ENCODE data around the gene TAMM41. TPM values are rescaled to one million over a fixed set of nuclear protein-coding genes. Genes with fewer than 3 reads are reported as not detected.
"Not testable (repeated sequence)": the region's sequence is repeated elsewhere in the genome, so short reads cannot be mapped to it uniquely, and the experiment has no call there.

The TAMM41 gene
- total and polyA plus RNA-seq, 4 donors = 3.0 to 8.7 (median 5.0) TPM

DNA sequence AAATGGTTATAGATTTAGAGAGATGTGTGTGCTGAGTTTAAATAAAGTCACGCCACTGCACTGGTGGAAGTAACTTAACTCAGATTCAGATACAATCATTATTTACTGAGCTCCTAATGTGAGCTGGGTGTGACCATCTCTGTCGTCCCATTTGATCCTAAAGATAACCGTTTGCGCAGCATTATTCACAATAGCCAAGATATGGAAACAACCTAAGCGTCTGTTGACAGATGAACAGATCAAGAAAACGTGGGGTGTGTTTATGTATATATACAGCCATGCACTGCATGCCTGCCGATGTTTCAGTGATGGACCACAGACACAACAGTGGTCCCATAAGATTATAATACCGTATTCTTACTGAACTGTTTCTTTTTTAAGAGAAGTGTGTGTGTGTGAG lies 71.2 kb downstream of the TAMM41 start:
- DNase-seq (ENCODE audit: low spot score) = no peak
- Histone ChIP-seq H3K9me3 (ENCODE audit: control insufficient read depth in 4 of 4, low read length in 3 of 4) (no peaks in the 10 kb centered on the region), H3K4me1 (ENCODE audit: control insufficient read depth in 4 of 4, insufficient read depth in 4 of 4, low read length in 3 of 4) (peaks cover 0 to 4% (median 2%) of the 10 kb centered on the region in 4 donors), H3K9ac (ENCODE audit: low read depth in 1 of 2, low read length in 2 of 2) (no peak overlapping the region), H3K27ac (ENCODE audit: low read depth in 1 of 2, low read length in 2 of 2) (no peak overlapping the region), H3K27me3 (ENCODE audit: control insufficient read depth in 4 of 4, insufficient read depth in 4 of 4, low read length in 3 of 4) (no peaks in the 10 kb centered on the region), H3K4me3 (ENCODE audit: low read depth in 1 of 3, low read length in 3 of 3) (no peak overlapping the region), H3K36me3 (ENCODE audit: control insufficient read depth in 4 of 4, insufficient read depth in 3 of 4, low read depth in 1 of 4, low read length in 3 of 4) (no peaks in the 10 kb centered on the region)
- TF ChIP-seq, protein P1, sequence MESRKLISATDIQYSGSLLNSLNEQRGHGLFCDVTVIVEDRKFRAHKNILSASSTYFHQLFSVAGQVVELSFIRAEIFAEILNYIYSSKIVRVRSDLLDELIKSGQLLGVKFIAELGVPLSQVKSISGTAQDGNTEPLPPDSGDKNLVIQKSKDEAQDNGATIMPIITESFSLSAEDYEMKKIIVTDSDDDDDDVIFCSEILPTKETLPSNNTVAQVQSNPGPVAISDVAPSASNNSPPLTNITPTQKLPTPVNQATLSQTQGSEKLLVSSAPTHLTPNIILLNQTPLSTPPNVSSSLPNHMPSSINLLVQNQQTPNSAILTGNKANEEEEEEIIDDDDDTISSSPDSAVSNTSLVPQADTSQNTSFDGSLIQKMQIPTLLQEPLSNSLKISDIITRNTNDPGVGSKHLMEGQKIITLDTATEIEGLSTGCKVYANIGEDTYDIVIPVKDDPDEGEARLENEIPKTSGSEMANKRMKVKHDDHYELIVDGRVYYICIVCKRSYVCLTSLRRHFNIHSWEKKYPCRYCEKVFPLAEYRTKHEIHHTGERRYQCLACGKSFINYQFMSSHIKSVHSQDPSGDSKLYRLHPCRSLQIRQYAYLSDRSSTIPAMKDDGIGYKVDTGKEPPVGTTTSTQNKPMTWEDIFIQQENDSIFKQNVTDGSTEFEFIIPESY (IDR thresholded peaks at IDR 0.05) = no peak
- TF ChIP-seq RXRA (IDR thresholded peaks at IDR 0.05) (no peak), GABPA (IDR thresholded peaks at IDR 0.05 in 1 of 2, conservative IDR thresholded peaks at IDR 0.05 in 1 of 2) (no peak), EGR1 (IDR thresholded peaks at IDR 0.05; ENCODE audit: low read depth in 2 of 2) (no peak), HNF4G (IDR thresholded peaks at IDR 0.05) (no peak), RAD21 (IDR thresholded peaks at IDR 0.05) (no peak), TAF1 (conservative IDR thresholded peaks at IDR 0.05) (no peak), YY1 (IDR thresholded peaks at IDR 0.05) (no peak)
- TF ChIP-seq, protein P2, sequence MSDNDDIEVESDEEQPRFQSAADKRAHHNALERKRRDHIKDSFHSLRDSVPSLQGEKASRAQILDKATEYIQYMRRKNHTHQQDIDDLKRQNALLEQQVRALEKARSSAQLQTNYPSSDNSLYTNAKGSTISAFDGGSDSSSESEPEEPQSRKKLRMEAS (IDR thresholded peaks at IDR 0.05) = no peak
- TF ChIP-seq, protein P3, sequence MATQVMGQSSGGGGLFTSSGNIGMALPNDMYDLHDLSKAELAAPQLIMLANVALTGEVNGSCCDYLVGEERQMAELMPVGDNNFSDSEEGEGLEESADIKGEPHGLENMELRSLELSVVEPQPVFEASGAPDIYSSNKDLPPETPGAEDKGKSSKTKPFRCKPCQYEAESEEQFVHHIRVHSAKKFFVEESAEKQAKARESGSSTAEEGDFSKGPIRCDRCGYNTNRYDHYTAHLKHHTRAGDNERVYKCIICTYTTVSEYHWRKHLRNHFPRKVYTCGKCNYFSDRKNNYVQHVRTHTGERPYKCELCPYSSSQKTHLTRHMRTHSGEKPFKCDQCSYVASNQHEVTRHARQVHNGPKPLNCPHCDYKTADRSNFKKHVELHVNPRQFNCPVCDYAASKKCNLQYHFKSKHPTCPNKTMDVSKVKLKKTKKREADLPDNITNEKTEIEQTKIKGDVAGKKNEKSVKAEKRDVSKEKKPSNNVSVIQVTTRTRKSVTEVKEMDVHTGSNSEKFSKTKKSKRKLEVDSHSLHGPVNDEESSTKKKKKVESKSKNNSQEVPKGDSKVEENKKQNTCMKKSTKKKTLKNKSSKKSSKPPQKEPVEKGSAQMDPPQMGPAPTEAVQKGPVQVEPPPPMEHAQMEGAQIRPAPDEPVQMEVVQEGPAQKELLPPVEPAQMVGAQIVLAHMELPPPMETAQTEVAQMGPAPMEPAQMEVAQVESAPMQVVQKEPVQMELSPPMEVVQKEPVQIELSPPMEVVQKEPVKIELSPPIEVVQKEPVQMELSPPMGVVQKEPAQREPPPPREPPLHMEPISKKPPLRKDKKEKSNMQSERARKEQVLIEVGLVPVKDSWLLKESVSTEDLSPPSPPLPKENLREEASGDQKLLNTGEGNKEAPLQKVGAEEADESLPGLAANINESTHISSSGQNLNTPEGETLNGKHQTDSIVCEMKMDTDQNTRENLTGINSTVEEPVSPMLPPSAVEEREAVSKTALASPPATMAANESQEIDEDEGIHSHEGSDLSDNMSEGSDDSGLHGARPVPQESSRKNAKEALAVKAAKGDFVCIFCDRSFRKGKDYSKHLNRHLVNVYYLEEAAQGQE (IDR thresholded peaks at IDR 0.05) = no peak
- 94% methylated on average over 8 of the region's 8 CpGs for WGBS

DNA sequence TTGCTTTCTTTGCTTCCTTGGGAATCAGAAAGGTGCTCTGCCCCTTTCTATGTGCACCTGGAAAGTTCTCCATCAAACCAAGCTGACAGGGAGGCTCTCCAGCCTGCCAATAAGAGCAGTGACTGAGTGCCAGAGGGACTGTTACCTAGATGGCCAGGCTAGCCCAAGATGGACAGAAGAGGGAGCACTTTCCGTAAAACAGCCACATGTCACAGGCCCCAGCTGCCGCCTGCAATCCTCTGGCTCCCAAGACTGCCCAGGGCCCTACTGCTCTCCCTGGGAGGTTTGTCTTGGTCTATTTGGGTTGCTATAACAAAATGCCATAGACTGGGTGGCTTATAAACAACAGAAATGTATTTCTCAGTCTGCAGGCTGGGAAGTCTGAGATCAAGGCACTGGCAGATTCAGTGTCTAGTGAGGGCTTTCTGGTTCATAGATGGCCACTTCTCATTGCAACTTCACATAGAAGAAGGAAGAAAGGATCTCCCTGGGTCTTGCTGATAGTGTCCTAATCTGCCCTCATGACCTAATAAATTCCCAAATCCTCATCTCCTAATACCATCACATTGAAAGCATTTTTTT lies 72.3 kb downstream of the TAMM41 start:
- H3K36me3 ChIP-seq (ENCODE audit: control insufficient read depth in 4 of 4, insufficient read depth in 3 of 4, low read depth in 1 of 4, low read length in 3 of 4) = no peaks in the 10 kb centered on the region
- no peak overlapping the region for H3K4me3 ChIP-seq (ENCODE audit: low read depth in 1 of 3, low read length in 3 of 3)
- TF ChIP-seq JUND (IDR thresholded peaks at IDR 0.05) = no peak
- TF ChIP-seq RXRA (IDR thresholded peaks at IDR 0.05) = no peak
- TF ChIP-seq, protein P4, sequence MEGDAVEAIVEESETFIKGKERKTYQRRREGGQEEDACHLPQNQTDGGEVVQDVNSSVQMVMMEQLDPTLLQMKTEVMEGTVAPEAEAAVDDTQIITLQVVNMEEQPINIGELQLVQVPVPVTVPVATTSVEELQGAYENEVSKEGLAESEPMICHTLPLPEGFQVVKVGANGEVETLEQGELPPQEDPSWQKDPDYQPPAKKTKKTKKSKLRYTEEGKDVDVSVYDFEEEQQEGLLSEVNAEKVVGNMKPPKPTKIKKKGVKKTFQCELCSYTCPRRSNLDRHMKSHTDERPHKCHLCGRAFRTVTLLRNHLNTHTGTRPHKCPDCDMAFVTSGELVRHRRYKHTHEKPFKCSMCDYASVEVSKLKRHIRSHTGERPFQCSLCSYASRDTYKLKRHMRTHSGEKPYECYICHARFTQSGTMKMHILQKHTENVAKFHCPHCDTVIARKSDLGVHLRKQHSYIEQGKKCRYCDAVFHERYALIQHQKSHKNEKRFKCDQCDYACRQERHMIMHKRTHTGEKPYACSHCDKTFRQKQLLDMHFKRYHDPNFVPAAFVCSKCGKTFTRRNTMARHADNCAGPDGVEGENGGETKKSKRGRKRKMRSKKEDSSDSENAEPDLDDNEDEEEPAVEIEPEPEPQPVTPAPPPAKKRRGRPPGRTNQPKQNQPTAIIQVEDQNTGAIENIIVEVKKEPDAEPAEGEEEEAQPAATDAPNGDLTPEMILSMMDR (IDR thresholded peaks at IDR 0.05; ENCODE audit: low read depth, low read length, missing input control) = peak; percentile 27
- peak in 1 of 2 donors; percentile 69 for TF ChIP-seq RAD21 (IDR thresholded peaks at IDR 0.05)
- DNase-seq (ENCODE audit: low spot score) = no peak
- no peaks in the 10 kb centered on the region for H3K27me3 ChIP-seq (ENCODE audit: control insufficient read depth in 4 of 4, insufficient read depth in 4 of 4, low read length in 3 of 4)
- no peak overlapping the region for H3K27ac ChIP-seq (ENCODE audit: low read depth in 1 of 2, low read length in 2 of 2)
- 42% methylated on average over 2 of the region's 2 CpGs for WGBS
- H3K9me3 ChIP-seq (ENCODE audit: control insufficient read depth in 4 of 4, low read length in 3 of 4) = no peaks in the 10 kb centered on the region
- peaks cover 0 to 8% (median 3%) of the 10 kb centered on the region in 4 donors for H3K4me1 ChIP-seq (ENCODE audit: control insufficient read depth in 4 of 4, insufficient read depth in 4 of 4, low read length in 3 of 4)
- no peak overlapping the region for H3K9ac ChIP-seq (ENCODE audit: low read depth in 1 of 2, low read length in 2 of 2)

DNA sequence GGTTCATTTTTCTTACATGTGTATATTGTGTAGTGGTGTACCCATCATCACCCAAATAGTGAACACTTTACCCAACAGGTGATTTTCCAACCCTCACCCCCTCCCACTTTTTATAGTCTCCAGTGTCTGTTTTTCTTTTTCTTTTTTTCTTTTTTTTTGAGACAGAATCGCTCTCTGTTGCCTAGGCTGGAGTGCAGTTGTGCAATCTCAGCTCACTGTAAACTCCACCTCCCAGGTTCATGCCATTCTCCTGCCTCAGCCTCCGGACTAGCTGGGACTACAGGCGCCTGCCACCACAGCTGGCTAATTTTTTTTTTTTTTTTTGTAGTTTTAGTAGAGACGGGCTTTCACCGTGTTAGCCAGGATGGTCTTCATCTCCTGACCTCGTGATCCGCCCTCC lies 74.8 kb downstream of the TAMM41 start:
- not testable (repeated sequence) for DNase-seq (ENCODE audit: low spot score); H3K36me3 ChIP-seq (ENCODE audit: control insufficient read depth in 4 of 4, insufficient read depth in 3 of 4, low read depth in 1 of 4, low read length in 3 of 4); H3K4me1 ChIP-seq (ENCODE audit: control insufficient read depth in 4 of 4, insufficient read depth in 4 of 4, low read length in 3 of 4); H3K4me3 ChIP-seq (ENCODE audit: low read depth in 1 of 3, low read length in 3 of 3); H3K9ac ChIP-seq (ENCODE audit: low read depth in 1 of 2, low read length in 2 of 2); H3K27ac ChIP-seq (ENCODE audit: low read depth in 1 of 2, low read length in 2 of 2); H3K27me3 ChIP-seq (ENCODE audit: control insufficient read depth in 4 of 4, insufficient read depth in 4 of 4, low read length in 3 of 4); H3K9me3 ChIP-seq (ENCODE audit: control insufficient read depth in 4 of 4, low read length in 3 of 4)
- WGBS = 74% methylated on average over 7 of the region's 7 CpGs
